SU-DHL-6 (cell line): ENCODE measurements around the gene NPNT.

Source experiments
- CTCF ChIP-seq: fragments of 200-600 bp; sonication (generic); IDR thresholded peaks from one replicate; pipeline ENCODE4 v1.5.1; 2017; ENCODE audit warnings: antibody characterized with exemption, mild to moderate bottlenecking, low read length, moderate library complexity; ENCODE audit not compliant: insufficient read depth, poor library complexity, severe bottlenecking
- EZH2phosphoT487 ChIP-seq: fragments of 200-600 bp; sonication (generic), shearing (Covaris generic); conservative IDR thresholded peaks from 2 replicates; pipeline ENCODE4 v1.6.1; 2018; ENCODE audit warnings: mild to moderate bottlenecking, antibody characterized with exemption, low read length, moderate library complexity, mixed read lengths

- TF ChIP-seq CTCF (no peak), EZH2phosphoT487 (no peak)
These were observed 1.9 kb downstream of the NPNT start for GRCh38 chr4:105896984-105897775.
